Measurements from ENCODE around the gene XPC.
A peak's percentile ranks its signal among the peaks of the same experiment; 100 is the strongest.

Gene XPC

DNA sequence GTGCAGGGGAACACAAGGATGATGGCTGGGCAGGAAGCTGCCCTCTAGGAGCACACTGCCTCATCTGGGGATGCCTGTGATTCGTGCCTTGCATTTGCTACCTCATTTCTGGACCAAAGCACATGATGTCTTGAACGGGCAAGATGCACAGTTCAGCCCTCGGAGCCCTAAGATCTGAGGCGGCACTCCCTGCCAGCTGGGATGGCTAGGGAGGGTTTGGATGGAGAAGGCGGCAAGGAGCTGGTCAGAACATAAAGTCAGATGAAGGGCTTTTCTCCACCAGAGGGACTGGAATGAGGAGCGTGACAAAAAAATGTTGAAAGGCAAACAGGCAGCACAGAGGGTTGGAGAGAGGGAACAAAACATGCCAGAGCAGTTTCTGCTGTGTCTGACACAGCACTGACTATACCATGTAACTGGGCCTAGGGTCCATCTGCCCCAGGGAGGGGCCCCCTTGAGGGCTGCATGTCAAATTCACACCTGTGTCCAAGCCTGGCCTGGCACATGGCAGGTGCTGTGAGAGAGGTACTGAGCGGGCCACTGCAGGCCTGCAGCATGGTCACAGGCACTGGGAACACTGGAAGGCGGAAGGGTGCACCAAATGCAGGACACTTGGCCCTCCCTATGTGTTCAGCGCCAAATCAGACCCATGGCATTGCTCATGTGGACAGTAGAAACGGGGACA, 31.9 kb downstream of the XPC start:
- no peak for DNase-seq

DNA sequence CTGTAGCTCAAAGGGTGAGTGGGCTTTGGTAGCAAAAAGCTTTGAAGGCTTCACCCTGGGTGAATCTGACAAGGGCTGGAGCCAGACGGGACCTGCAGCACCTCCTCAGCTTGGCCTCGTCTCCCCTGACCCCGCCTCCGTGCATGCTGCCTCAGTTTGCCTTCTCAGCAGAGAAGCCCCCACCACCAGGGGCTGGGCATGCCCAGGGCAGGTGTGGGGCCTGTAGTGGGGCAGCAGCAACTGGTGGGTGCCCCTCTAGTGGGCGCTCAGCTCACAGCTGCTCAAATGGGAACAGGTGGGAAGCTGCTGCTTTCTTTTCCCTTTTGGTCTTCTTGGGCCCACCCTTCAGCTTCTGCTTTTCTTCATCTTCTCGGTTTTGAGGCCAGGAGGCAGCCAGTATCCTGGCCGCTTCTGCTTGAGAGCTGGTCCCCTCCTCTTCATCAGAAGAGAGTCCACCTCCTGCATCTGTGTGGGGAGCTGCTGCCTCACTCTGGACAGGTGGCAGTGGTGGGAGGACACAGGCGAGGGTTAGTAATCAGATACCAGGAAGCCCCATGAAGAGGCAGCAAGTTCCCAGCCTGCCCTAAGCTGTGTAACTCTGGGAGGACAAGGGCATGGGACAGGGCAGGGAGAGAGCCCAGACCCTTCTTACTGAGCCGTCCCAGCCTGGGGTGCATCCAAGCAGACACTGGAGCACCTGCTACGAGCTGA, 32.6 kb downstream of the XPC start:
- DNase-seq = no peak

GRCh38 chr3:14145236-14145635, 33.2 kb downstream of the XPC start:
- peak; percentile 15 for DNase-seq

DNA sequence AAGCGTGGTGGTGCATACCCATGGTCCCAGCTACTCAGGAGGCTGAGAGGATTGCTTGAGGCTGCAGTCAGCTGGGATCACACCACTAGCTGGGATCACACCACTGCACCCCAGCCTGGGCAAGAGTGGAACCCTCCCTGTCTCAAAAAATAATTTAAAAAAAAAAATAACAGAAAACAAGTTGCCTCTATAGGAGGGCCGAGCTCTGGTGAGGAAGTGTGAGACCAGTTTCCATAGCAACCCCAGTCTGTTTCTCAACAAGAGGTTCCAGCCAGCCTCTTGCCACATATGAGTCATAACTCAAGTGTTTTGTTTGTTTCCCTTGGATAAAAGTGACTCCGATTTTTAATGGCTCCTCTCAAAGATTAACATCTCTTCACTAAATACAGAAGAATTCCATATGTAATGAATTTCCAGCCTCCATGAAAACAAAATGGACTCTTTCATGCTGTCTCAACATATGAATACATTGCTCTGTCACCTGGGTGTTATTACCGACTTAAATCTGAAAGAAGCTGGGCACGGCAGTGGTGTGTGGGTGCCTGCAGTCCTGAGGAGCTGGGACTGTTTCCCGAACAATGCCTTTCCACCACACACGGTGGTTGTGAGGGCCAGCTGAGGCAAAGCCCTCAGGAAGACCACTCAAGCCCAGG, 33.9 kb downstream of the XPC start:
- peak; percentile 99 for DNase-seq

DNA sequence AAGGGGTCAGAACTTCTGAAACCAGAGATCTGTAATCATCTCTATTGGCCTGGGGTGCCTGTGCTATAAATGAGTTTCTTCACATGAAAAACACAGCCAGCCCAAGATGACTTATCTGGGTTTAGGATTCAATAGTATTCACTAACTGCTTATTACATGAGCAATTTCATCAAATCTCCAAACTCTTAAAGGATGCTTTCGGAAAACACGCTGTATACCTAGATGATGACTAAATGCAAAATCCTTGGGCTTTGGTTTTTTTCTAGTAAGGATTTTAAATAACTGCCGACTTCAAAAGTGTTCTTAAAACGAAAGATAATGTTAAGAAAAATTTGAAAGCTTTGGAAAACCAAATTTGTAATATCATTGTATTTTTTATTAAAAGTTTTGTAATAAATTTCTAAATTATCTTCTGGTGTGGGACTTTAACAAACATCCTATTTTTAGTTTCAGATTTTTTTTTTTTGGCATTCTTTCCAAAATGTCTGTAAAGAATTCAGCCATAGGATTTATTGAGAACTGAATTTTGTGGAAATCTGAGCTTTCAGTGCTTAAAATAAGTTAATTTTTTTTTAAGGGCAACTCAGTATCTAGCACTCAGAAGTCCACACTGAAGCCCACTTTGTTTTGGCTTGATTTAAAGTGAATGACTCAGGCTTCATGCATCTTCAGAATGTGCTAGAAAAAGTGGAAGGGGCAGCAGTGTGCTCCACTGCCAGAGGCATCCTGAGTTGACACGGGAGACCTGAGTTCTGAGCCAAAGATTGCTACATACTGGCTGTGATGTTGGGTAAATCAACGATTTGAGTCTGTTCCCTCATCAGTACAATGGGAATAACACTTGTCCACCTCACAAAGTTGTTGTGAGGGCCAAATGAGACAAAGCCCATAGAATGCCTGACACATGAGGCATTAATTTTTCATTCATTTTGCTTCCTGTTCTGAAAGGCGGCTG, 34.9 kb downstream of the XPC start:
- peak; percentile 89 for DNase-seq

GRCh38 chr3:14142567-14143270, 35.7 kb downstream of the XPC start:
- DNase-seq = no peak

DNA sequence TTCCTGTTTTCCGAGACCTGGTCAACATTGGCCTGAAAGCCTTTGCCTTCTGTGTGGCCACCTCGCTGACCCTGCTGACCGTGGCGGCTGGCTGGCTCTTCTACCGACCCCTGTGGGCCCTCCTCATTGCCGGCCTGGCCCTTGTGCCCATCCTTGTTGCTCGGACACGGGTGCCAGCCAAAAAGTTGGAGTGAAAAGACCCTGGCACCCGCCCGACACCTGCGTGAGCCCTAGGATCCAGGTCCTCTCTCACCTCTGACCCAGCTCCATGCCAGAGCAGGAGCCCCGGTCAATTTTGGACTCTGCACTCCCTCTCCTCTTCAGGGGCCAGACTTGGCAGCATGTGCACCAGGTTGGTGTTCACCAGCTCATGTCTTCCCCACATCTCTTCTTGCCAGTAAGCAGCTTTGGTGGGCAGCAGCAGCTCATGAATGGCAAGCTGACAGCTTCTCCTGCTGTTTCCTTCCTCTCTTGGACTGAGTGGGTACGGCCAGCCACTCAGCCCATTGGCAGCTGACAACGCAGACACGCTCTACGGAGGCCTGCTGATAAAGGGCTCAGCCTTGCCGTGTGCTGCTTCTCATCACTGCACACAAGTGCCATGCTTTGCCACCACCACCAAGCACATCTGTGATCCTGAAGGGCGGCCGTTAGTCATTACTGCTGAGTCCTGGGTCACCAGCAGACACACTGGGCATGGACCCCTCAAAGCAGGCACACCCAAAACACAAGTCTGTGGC, 36.6 kb downstream of the XPC start:
- DNase-seq = no peak

GRCh38 chr3:14141144-14141543, 37.3 kb downstream of the XPC start:
- no peak for DNase-seq

DNA sequence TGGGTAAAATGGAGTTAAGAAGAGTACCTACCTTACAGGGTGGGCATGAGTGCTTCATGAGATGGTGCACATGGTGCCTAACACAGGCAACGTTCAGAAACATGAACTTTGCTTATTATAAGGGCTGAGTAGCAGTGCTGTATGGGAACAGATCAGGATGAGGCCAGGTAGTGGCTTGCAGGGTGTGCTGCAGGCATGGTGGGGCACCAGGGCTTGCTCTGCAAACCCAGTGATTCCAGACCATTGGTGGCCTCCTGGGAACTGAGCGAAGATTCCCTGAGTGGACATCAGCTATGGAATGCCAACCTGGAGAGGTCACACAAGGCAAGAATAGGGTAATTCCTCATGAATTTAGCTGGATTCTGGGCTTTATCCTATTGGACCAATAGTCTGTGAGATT, 37.7 kb downstream of the XPC start:
- no peak for DNase-seq

GRCh38 chr3:14139771-14140170, 38.6 kb downstream of the XPC start:
- no peak for DNase-seq

DNA sequence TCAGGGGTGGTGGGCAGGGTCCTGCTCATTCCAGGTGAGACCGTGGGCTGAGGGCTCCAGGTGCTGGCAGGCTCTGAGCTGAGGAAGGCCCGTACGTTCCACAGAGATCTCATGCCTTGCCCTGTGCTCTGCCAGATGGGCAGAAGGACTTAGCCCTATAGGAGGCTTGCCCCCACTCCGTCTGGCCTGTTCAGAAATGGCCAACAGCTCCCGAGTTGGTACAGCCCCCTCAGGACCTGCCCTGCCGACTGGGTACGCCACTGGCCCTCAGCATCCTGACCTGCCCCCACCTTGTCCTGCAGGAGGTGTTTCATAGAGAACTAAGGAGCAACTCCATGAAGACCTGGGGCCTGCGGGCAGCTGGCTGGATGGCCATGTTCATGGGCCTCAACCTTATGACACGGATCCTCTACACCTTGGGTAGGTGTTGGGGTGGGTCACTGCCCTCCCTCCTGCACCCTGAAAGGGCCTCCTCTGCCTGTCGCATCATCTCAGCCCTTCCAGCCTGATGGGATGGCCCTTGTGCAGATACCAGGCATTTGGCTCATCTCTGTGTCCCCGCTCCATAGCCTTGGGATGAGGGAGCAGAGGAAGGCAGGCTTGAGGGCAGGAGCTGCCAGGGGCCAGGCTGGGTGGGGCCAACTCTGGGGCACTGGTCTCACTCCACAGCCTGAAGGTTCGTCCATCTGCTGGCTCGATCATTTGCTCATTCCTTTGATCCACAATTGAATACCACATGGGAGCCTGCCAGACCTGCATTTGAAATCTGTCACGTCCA, 39.3 kb downstream of the XPC start:
- no peak for DNase-seq

GRCh38 chr3:14138109-14138877, 40.1 kb downstream of the XPC start:
- DNase-seq = no peak

DNA sequence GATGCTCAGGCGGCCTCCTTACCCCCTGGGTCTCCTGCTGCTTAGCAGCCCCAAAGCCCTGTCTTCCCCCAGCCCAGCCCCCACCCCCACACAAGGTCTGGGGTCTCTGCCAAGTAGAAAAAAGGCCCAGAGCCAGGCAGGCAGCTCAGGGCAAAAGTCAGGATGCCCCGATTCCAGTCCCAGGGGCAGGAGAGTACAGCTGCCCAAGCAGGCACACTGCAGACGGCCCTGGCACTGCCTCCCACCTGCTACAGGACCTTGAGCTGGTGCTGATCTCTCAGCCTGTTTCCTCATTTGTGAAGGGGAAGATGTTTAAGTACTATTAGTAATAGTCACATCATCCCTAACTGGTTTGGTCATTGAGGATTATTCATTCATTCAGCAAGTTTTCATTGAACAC, 41.0 kb downstream of the XPC start:
- DNase-seq = no peak

DNA sequence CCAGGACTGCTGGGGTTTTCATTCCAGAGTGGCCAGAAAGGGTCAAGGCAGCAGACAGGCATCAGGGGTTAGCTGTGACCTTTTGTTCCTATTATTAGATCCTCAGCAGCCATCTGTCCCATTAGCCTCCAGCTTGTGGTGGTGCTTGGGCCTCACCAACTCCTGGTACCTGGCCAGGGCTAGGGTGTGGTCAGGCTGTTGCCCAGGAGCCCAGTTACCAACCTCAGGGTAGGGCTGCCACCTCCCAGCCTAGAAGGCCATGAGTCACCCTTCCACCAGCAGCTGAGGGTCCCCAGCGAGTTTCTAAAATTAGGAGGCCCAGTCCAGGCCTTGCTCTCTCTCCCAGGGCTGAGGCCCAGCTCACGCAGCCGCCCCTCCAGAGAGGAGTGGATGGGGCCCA, 41.4 kb downstream of the XPC start:
- DNase-seq = no peak

GRCh38 chr3:14135581-14135980, 42.8 kb downstream of the XPC start:
- DNase-seq = no peak

DNA sequence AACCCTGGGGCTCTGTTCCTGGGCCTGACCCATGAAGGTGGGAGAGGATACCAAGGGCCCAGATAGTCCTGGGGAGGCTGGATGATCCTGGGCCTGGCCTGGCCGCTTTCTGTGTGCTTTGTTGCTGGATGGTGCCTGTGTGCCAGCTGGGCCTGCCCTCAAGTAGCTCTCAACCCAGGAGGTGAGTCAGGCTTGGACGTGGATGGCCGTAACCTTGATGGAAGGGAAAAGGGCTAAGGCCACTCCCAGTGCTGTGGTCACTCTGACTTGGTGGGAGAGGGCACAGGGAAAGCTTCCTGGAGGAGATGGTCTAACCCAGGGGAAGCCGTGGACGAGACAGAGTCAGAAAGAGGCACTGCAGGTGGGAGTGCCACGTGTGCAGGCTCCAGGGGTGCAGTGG, 44.1 kb downstream of the XPC start:
- no peak for DNase-seq

GRCh38 chr3:14133876-14134275, 44.5 kb downstream of the XPC start:
- DNase-seq = no peak

GRCh38 chr3:14133188-14133800, 45.1 kb downstream of the XPC start:
- DNase-seq = no peak

DNA sequence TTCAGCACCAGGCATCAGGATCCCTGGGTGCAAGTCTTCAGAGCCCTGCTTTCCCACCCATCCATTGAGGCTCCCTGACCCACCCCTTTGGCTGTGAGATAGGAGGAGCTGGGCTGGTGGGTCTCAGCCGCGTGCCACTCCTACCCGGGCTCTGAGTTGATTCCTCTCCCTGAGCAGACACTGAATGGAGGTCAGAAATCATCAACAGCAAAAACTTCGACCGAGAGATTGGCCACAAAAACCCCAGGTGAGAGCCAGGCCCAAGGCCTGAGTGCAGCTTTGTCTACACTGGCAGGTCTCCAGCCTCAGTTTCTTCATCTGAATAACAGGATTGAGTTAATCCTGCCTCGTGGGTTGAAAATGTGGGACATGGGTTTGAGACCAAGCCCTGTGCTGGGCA, 45.7 kb downstream of the XPC start:
- DNase-seq = no peak

DNA sequence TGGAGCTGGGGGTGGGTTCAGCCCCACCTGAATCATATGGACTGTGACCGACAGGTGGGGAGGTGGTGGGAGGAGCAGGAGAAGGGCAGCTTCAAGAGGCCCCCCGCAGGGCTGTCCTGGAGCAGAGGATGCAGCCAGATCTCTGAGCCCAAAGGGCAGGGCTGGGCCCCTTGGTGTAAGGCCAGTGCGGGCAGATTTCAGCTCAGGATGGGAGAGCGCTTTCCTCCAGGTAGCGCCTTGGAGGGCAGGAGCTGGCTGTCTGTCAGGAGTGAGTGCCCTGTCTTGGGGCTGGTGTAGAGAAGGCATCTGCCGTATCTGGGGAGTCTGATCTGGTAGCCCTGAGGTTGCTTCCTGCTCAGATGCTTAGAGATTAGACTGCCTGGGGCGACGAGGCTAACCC, 46.3 kb downstream of the XPC start:
- DNase-seq = no peak
